AG09319 (cell line): ENCODE data around the gene MMP1.

Experiments
- DNase-seq: peaks from one replicate; pipeline ENCODE4 v3.0.0-alpha.2; 2010; ENCODE audit warnings: low read depth; ENCODE audit errors: extremely low read depth
- CTCF ChIP-seq: IDR thresholded peaks from 2 replicates; pipeline ENCODE4 v1.5.1; 2011; ENCODE audit warnings: low read depth, mild to moderate bottlenecking, inconsistent platforms, low read length, moderate library complexity

MMP1 gene

GRCh38 chr11:102829316-102830000 is 31.5 kb upstream of the MMP1 start:
- TF ChIP-seq CTCF: no peak
- DNase-seq: no peak

GRCh38 chr11:102824556-102824955 is 26.6 kb upstream of the MMP1 start:
- no peak for DNase-seq
- no peak for TF ChIP-seq CTCF

- TF ChIP-seq CTCF: no peak
- DNase-seq: no peak
These were observed 21.5 kb upstream of the MMP1 start for GRCh38 chr11:102819491-102819890.

- DNase-seq: no peak
These were observed 15.5 kb upstream of the MMP1 start for GRCh38 chr11:102813484-102813883.

GRCh38 chr11:102812188-102812587 is 14.2 kb upstream of the MMP1 start:
- DNase-seq: no peak
- no peak for TF ChIP-seq CTCF

More at GRCh38 chr11:102813484-102813883, 15.5 kb upstream of the MMP1 start:
- TF ChIP-seq CTCF: no peak

- no peak for DNase-seq
- TF ChIP-seq CTCF: peak; percentile 62
These were observed 13.1 kb upstream of the MMP1 start for GRCh38 chr11:102810950-102811660.

GRCh38 chr11:102809971-102810370 is 12.0 kb upstream of the MMP1 start:
- DNase-seq: no peak
- TF ChIP-seq CTCF: no peak
